H9 (cell line): Measurements from ENCODE around the gene BEND7. TPM values are rescaled to one million over a fixed set of nuclear protein-coding genes. Genes with fewer than 3 reads are reported as not detected.

ENCODE experiments used
- DNase-seq: peaks from one replicate; pipeline ENCODE4 v3.0.0-alpha.2; 2017
- H2AFZ ChIP-seq: one replicate; pipeline ENCODE4 v1.6.1; 2013; ENCODE audit warnings: mild to moderate bottlenecking, low read length, control low read depth, moderate library complexity
- H2AK5ac ChIP-seq: 2 replicates; pipeline ENCODE4 v1.6.1; 2013; ENCODE audit warnings: low read length, control low read depth, mixed read lengths; ENCODE audit not compliant: insufficient read length
- H2BK120ac ChIP-seq: one replicate; pipeline ENCODE4 v1.6.1; 2013; ENCODE audit warnings: low read depth, mild to moderate bottlenecking, low read length, control low read depth, inconsistent platforms; ENCODE audit not compliant: poor library complexity, severe bottlenecking
- H2BK12ac ChIP-seq: 2 replicates; pipeline ENCODE4 v1.6.1; 2013; ENCODE audit warnings: low read length, control low read depth, mixed read lengths, low read depth; ENCODE audit not compliant: insufficient read length
- H2BK15ac ChIP-seq: 2 replicates; pipeline ENCODE4 v1.6.1; 2013; ENCODE audit warnings: low read depth, low read length, control low read depth
- H2BK20ac ChIP-seq: one replicate; pipeline ENCODE4 v1.6.1; 2013; ENCODE audit warnings: low read depth, mild to moderate bottlenecking, low read length, control low read depth, inconsistent platforms; ENCODE audit not compliant: poor library complexity, severe bottlenecking
- H2BK5ac ChIP-seq: 2 replicates; pipeline ENCODE4 v1.6.1; 2013; ENCODE audit warnings: low read length, control low read depth, mixed read lengths; ENCODE audit not compliant: insufficient read length
- H3K14ac ChIP-seq: 2 replicates; pipeline ENCODE4 v1.6.1; 2013; ENCODE audit warnings: low read length, control low read depth; ENCODE audit not compliant: insufficient read depth
- H3K18ac ChIP-seq: 2 replicates; pipeline ENCODE4 v1.6.1; 2013; ENCODE audit warnings: low read depth, mild to moderate bottlenecking, mixed read lengths, low read length, control low read depth; ENCODE audit not compliant: insufficient read length
- H3K23ac ChIP-seq: 2 replicates; pipeline ENCODE4 v1.6.1; 2013; ENCODE audit warnings: low read length, control low read depth, mixed read lengths, low read depth; ENCODE audit not compliant: insufficient read length
- H3K23me2 ChIP-seq: 2 replicates; pipeline ENCODE4 v1.6.1; 2013; ENCODE audit warnings: low read depth, mild to moderate bottlenecking, mixed read lengths, low read length, control low read depth; ENCODE audit not compliant: insufficient read length, poor library complexity, severe bottlenecking
- H3K27ac ChIP-seq: 2 replicates; pipeline ENCODE4 v1.5.1; 2013; ENCODE audit warnings: low read length, control low read depth, mixed read lengths, low read depth; ENCODE audit not compliant: insufficient read length
- H3K27me3 ChIP-seq: 2 replicates; pipeline ENCODE4 v1.6.1; 2013; ENCODE audit warnings: low read length, control low read depth, inconsistent platforms; ENCODE audit not compliant: insufficient read depth
- H3K4ac ChIP-seq: 2 replicates; pipeline ENCODE4 v1.6.1; 2013; ENCODE audit warnings: low read depth, mild to moderate bottlenecking, control low read depth, inconsistent platforms, low read length, moderate library complexity
- H3K4me1 ChIP-seq: 2 replicates; pipeline ENCODE4 v1.6.1; 2013; ENCODE audit warnings: low read length, control low read depth, inconsistent platforms; ENCODE audit not compliant: insufficient read depth
- H3K4me2 ChIP-seq: 2 replicates; pipeline ENCODE4 v1.6.1; 2013; ENCODE audit warnings: low read length, control low read depth, mixed read lengths; ENCODE audit not compliant: insufficient read length, insufficient read depth
- H3K56ac ChIP-seq: 2 replicates; pipeline ENCODE4 v1.6.1; 2013; ENCODE audit warnings: low read depth, mild to moderate bottlenecking, mixed read lengths, low read length, control low read depth; ENCODE audit not compliant: insufficient read length
- H3K79me1 ChIP-seq: 2 replicates; pipeline ENCODE4 v1.6.1; 2013; ENCODE audit warnings: low read depth, mild to moderate bottlenecking, moderate library complexity, low read length, control low read depth, inconsistent platforms; ENCODE audit not compliant: insufficient read depth, poor library complexity, severe bottlenecking
- H3K79me2 ChIP-seq: 2 replicates; pipeline ENCODE4 v1.6.1; 2013; ENCODE audit warnings: low read length, control low read depth, inconsistent platforms; ENCODE audit not compliant: insufficient read depth
- H3K9ac ChIP-seq: 2 replicates; pipeline ENCODE4 v1.6.1; 2013; ENCODE audit warnings: low read length, control low read depth, mixed read lengths; ENCODE audit not compliant: insufficient read length; ENCODE audit errors: extremely low read depth
- H3K9me3 ChIP-seq: one replicate; pipeline ENCODE4 v1.6.1; 2013; ENCODE audit warnings: low read depth, low read length, inconsistent platforms; ENCODE audit not compliant: control insufficient read depth
- H3T11ph ChIP-seq: one replicate; pipeline ENCODE4 v1.6.1; 2013; ENCODE audit warnings: mild to moderate bottlenecking, low read length, control low read depth, inconsistent platforms
- H4K20me1 ChIP-seq: one replicate; pipeline ENCODE4 v1.6.1; 2013; ENCODE audit not compliant: control insufficient read depth, insufficient read length, insufficient read depth
- H4K5ac ChIP-seq: 2 replicates; pipeline ENCODE4 v1.6.1; 2013; ENCODE audit warnings: low read depth, mild to moderate bottlenecking, mixed read lengths, low read length, control low read depth; ENCODE audit not compliant: insufficient read length
- H4K8ac ChIP-seq: replicated peaks from 2 replicates; pipeline ENCODE4 v1.6.1; 2013; ENCODE audit warnings: low read length, control low read depth, mixed read lengths, low read depth; ENCODE audit not compliant: insufficient read length
- H4K91ac ChIP-seq: 2 replicates; pipeline ENCODE4 v1.6.1; 2013; ENCODE audit warnings: low read depth, mild to moderate bottlenecking, moderate library complexity, mixed read lengths, low read length, control low read depth; ENCODE audit not compliant: insufficient read length
- H3K27ac Mint-ChIP-seq, 3 experiments: 2 replicates in 2 of 3; 3 replicates in 1 of 3; pipeline ENCODE4 v1.8.0; 2020 to 2021; ENCODE audit warnings: mixed read lengths in 3 of 3, mild to moderate bottlenecking in 1 of 3, moderate library complexity in 1 of 3
- H3K27me3 Mint-ChIP-seq: 2 replicates; pipeline ENCODE4 v1.8.0; 2021; ENCODE audit warnings: low read depth, mild to moderate bottlenecking, moderate library complexity, mixed read lengths
- H3K36me3 Mint-ChIP-seq, 3 experiments: 2 replicates in 2 of 3; 3 replicates in 1 of 3; pipeline ENCODE4 v1.8.0; 2020 to 2021; ENCODE audit warnings: low read depth in 3 of 3, mixed read lengths in 3 of 3; ENCODE audit not compliant: insufficient read depth in 1 of 3
- H3K4me1 Mint-ChIP-seq, 2 experiments: 2 replicates each; pipeline ENCODE4 v1.8.0; 2020; ENCODE audit warnings: mixed read lengths in 2 of 2
- H3K4me3 Mint-ChIP-seq, 2 experiments: 2 replicates in 1 of 2; 3 replicates in 1 of 2; pipeline ENCODE4 v1.8.0; 2020 to 2021; ENCODE audit warnings: mild to moderate bottlenecking in 2 of 2, mixed read lengths in 2 of 2, moderate library complexity in 1 of 2
- H3K9me3 Mint-ChIP-seq, 2 experiments: 2 replicates in 1 of 2; 3 replicates in 1 of 2; pipeline ENCODE4 v1.8.0; 2020; ENCODE audit warnings: mild to moderate bottlenecking in 2 of 2, mixed read lengths in 2 of 2, moderate library complexity in 1 of 2
- WGBS: extraction: QIAGEN DNeasy Blood & Tissue Kit; methylation state at CpG from one replicate; pipeline ENCODE4 v1.1.7; 2013; ENCODE audit warnings: missing lambda C conversion rate, low lambda C conversion rate, mixed read lengths; ENCODE audit not compliant: insufficient read length; ENCODE audit errors: extremely low coverage; 5-methylcytosine and 5-hydroxymethylcytosine counted together
- total RNA-seq: library from RNA; stranded (reverse); gene quantifications from 2 replicates; pipeline ENCODE4 v1.2.1, GENCODE V29; 2021
- TF ChIP-seq, protein P1 (sequence below): fragments of 200-600 bp; sonication (generic); conservative IDR thresholded peaks from 3 replicates; pipeline ENCODE4 v1.8.0; 2021; ENCODE audit warnings: antibody characterized with exemption, mild to moderate bottlenecking

The BEND7 gene
- total RNA-seq, 1 experiment from 2014 or later, result 17.7 TPM

DNA sequence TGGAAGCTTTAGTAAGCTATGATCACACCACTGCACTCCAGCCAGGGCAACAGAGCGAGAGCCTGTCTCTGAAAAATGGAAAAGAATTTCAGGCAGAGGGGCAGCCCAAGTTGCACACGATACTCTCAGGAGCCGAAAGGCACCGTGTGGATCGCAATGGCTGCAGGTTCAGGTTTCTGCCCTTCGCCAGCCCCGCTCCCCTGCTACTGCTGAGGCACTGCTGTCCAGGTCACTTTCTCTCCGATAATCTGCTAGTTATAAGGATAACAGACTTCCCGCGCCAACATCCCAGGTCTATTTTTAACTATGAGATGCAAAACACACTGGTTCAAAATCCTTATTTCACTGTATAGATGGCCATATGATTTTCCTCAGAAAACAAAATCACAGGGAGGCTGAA lies 11.1 kb downstream of the BEND7 start:
- no peak overlapping the region for H2AFZ ChIP-seq
- no peaks in the 10 kb centered on the region for H3K79me2 ChIP-seq
- Mint-ChIP-seq H3K27me3 (no peaks in the 10 kb centered on the region), H3K4me3 (no peak overlapping the region), H3K27ac (no peak overlapping the region), H3K9me3 (no peaks in the 10 kb centered on the region), H3K4me1 (peaks cover 10 to 12% of the 10 kb centered on the region in 2 experiments), H3K36me3 (no peaks in the 10 kb centered on the region)
- H2BK20ac ChIP-seq, result no peak overlapping the region
- H2AK5ac ChIP-seq, result no peak overlapping the region
- no CpG with 5 or more reads among the region's 10 CpGs for WGBS
- no peak overlapping the region for H3K14ac ChIP-seq
- H4K91ac ChIP-seq, result no peak overlapping the region
- H3K27me3 ChIP-seq, result no peaks in the 10 kb centered on the region
- H3K4ac ChIP-seq, result no peak overlapping the region
- no peak overlapping the region for H3K18ac ChIP-seq
- H3K23ac ChIP-seq, result no peak overlapping the region
- H3K9ac ChIP-seq, result no peak overlapping the region
- H2BK15ac ChIP-seq, result no peak overlapping the region
- DNase-seq, result no peak
- no peak overlapping the region for H3K27ac ChIP-seq
- no peak overlapping the region for H2BK12ac ChIP-seq
- H3K23me2 ChIP-seq, result no peaks in the 10 kb centered on the region
- H3K79me1 ChIP-seq, result no peaks in the 10 kb centered on the region
- no peak overlapping the region for H3T11ph ChIP-seq
- TF ChIP-seq, protein P1, sequence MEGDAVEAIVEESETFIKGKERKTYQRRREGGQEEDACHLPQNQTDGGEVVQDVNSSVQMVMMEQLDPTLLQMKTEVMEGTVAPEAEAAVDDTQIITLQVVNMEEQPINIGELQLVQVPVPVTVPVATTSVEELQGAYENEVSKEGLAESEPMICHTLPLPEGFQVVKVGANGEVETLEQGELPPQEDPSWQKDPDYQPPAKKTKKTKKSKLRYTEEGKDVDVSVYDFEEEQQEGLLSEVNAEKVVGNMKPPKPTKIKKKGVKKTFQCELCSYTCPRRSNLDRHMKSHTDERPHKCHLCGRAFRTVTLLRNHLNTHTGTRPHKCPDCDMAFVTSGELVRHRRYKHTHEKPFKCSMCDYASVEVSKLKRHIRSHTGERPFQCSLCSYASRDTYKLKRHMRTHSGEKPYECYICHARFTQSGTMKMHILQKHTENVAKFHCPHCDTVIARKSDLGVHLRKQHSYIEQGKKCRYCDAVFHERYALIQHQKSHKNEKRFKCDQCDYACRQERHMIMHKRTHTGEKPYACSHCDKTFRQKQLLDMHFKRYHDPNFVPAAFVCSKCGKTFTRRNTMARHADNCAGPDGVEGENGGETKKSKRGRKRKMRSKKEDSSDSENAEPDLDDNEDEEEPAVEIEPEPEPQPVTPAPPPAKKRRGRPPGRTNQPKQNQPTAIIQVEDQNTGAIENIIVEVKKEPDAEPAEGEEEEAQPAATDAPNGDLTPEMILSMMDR, result no peak
- H2BK120ac ChIP-seq, result no peak overlapping the region
- H3K56ac ChIP-seq, result no peak overlapping the region
- H3K9me3 ChIP-seq, result no peaks in the 10 kb centered on the region
- no peak overlapping the region for H3K4me2 ChIP-seq
- no peaks in the 10 kb centered on the region for H4K20me1 ChIP-seq
- no peaks in the 10 kb centered on the region for H3K4me1 ChIP-seq
- no peak overlapping the region for H4K5ac ChIP-seq
- H4K8ac ChIP-seq, result no peak overlapping the region
- no peak overlapping the region for H2BK5ac ChIP-seq
